Keratinocyte (primary cell): Measurements from ENCODE around the gene ELF5. TPM values are rescaled to one million over a fixed set of nuclear protein-coding genes. Genes with fewer than 3 reads are reported as not detected.

Source experiments
- DNase-seq: peaks from one replicate; pipeline ENCODE4 v3.0.0-alpha.2; 2011; ENCODE audit warnings: low read depth, missing footprints, low spot score
- FAIRE-seq: peaks from 2 replicates; lab custom pipeline; 2011; peaks lifted over from hg19 to GRCh38; lab: Jason Lieb, UNC
- H2AFZ ChIP-seq: 2 replicates; pipeline ENCODE4 v1.6.0; 2012; ENCODE audit warnings: low read length, control low read depth, inconsistent platforms; ENCODE audit not compliant: control insufficient read depth
- H3K27ac ChIP-seq: 2 replicates; pipeline ENCODE4 v1.5.1; 2011; ENCODE audit warnings: low read length; ENCODE audit not compliant: control insufficient read depth, insufficient read depth
- H3K27me3 ChIP-seq: 3 replicates; pipeline ENCODE4 v1.6.0; 2011; ENCODE audit warnings: low read length; ENCODE audit not compliant: control insufficient read depth, insufficient read depth; ENCODE audit errors: extremely low read depth
- H3K36me3 ChIP-seq, 2 experiments: 2 replicates in 1 of 2; 3 replicates in 1 of 2; pipeline ENCODE4 v1.5.1; 2011; ENCODE audit warnings: low read length in 2 of 2, mild to moderate bottlenecking in 1 of 2; ENCODE audit not compliant: control insufficient read depth in 2 of 2, insufficient read depth in 2 of 2; ENCODE audit errors: extremely low read depth in 1 of 2
- H3K4me1 ChIP-seq: 3 replicates; pipeline ENCODE4 v1.5.1; 2011; ENCODE audit warnings: low read length; ENCODE audit not compliant: control insufficient read depth, insufficient read depth; ENCODE audit errors: extremely low read depth
- H3K4me2 ChIP-seq: 3 replicates; pipeline ENCODE4 v1.6.0; 2011; ENCODE audit warnings: low read depth, low read length; ENCODE audit not compliant: control insufficient read depth, insufficient read depth; ENCODE audit errors: extremely low read depth
- H3K4me3 ChIP-seq, 3 experiments: fragments of 200-600 bp in 1 of 3; sonication (generic) in 1 of 3; 2 replicates in 2 of 3; 3 replicates in 1 of 3; pipeline ENCODE4 v1.5.1; 2011 to 2016; ENCODE audit warnings: low read length in 3 of 3, mild to moderate bottlenecking in 3 of 3, control low read depth in 2 of 3, inconsistent platforms in 1 of 3, low read depth in 1 of 3, mixed read lengths in 1 of 3, mixed run types in 1 of 3, moderate library complexity in 1 of 3; ENCODE audit not compliant: control insufficient read depth in 2 of 3, insufficient read depth in 2 of 3; ENCODE audit errors: extremely low read depth in 1 of 3
- H3K79me2 ChIP-seq: 2 replicates; pipeline ENCODE4 v1.6.0; 2012; ENCODE audit warnings: low read length; ENCODE audit not compliant: control insufficient read depth, insufficient read depth
- H3K9ac ChIP-seq: 3 replicates; pipeline ENCODE4 v1.6.0; 2011; ENCODE audit warnings: low read length; ENCODE audit not compliant: control insufficient read depth, insufficient read depth; ENCODE audit errors: extremely low read depth
- H3K9me1 ChIP-seq: 3 replicates; pipeline ENCODE4 v1.6.0; 2011; ENCODE audit warnings: low read length; ENCODE audit not compliant: control insufficient read depth, insufficient read depth; ENCODE audit errors: extremely low read depth
- H3K9me3 ChIP-seq: 2 replicates; pipeline ENCODE4 v1.5.1; 2012; ENCODE audit warnings: low read depth, low read length; ENCODE audit not compliant: control insufficient read depth
- H4K20me1 ChIP-seq: 3 replicates; pipeline ENCODE4 v1.6.0; 2011; ENCODE audit warnings: low read length; ENCODE audit not compliant: control insufficient read depth, insufficient read depth; ENCODE audit errors: extremely low read depth
- EZH2 ChIP-seq: IDR thresholded peaks from one replicate; pipeline ENCODE4 v1.6.1; 2012; ENCODE audit warnings: inconsistent platforms, mild to moderate bottlenecking, low read length, moderate library complexity
- dilution Hi-C: fragments of 300-500 bp; cut with MboI; formaldehyde crosslinking; loops from one replicate; pipeline ENCODE4 v1.7.0; 2020; ENCODE audit warnings: low sequenced_read_pairs; ENCODE audit not compliant: extremely low pct_ligation_motif_present
- polyA plus RNA-seq, 5 experiments: library from polyadenylated mRNA; depleted of rRNA in 3 of 5; stranded (reverse) in 3 of 5; stranded (forward) in 1 of 5; unstranded in 1 of 5; fragments of >200 nt; gene quantifications; 1 replicate in 1 of 5; 2 replicates in 3 of 5; 3 replicates in 1 of 5; pipeline versions ENCODE4 v1.2.1 to v1.2.3, GENCODE V29; 2011 to 2012; ENCODE audit warnings: missing spikeins in 2 of 5, low read depth in 1 of 5, low replicate concordance in 1 of 5
- TF ChIP-seq, protein P1 (sequence below), 3 experiments: IDR thresholded peaks in 1 of 3; conservative IDR thresholded peaks in 1 of 3; optimal IDR thresholded peaks in 1 of 3; 2 replicates in 2 of 3; 3 replicates in 1 of 3; pipeline versions ENCODE3 to v1.5.1; 2011; ENCODE audit warnings: low read length in 3 of 3, mild to moderate bottlenecking in 3 of 3, moderate library complexity in 2 of 3, control low read depth in 1 of 3, inconsistent platforms in 1 of 3; ENCODE audit not compliant: insufficient read depth in 2 of 3; ENCODE audit errors: extremely low read depth in 1 of 3

The ELF5 gene
- polyA plus RNA-seq, 1 donor (not counting 4 experiments of a cell fraction or from before 2014, with no cell fraction given): not detected

DNA sequence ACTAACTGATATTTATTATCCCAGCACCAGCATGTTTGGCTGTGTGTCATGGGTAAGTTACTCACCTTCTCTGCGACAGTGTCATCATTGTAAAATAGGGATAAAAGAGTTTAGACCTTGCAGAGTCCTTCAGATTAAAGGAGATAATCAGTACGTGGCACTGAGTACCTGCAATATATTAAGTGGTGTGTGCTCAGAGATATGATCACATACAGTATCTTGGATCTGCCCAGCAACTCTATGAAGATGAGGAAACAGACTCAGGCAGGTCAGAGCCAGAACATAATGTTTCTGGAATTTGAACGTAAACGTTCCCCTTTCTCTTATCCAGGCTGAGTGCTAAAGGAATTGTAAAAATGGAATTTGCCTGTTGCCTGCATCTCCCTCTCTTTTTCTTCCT lies 46.9 kb upstream of the ELF5 start:
- Histone ChIP-seq H4K20me1 (no peaks in the 10 kb centered on the region), H3K9me1 (no peaks in the 10 kb centered on the region), H3K27me3 (no peaks in the 10 kb centered on the region), H3K36me3 (no peaks in the 10 kb centered on the region), H2AFZ (no peak overlapping the region), H3K4me3 (no peak overlapping the region), H3K4me1 (peaks cover 34% of the 10 kb centered on the region), H3K4me2 (no peak overlapping the region), H3K27ac (no peak overlapping the region), H3K79me2 (no peaks in the 10 kb centered on the region), H3K9ac (no peak overlapping the region), H3K9me3 (no peaks in the 10 kb centered on the region)
- DNase-seq (no peak), FAIRE-seq (no peak)
- no peak for TF ChIP-seq EZH2
- TF ChIP-seq, protein P1, sequence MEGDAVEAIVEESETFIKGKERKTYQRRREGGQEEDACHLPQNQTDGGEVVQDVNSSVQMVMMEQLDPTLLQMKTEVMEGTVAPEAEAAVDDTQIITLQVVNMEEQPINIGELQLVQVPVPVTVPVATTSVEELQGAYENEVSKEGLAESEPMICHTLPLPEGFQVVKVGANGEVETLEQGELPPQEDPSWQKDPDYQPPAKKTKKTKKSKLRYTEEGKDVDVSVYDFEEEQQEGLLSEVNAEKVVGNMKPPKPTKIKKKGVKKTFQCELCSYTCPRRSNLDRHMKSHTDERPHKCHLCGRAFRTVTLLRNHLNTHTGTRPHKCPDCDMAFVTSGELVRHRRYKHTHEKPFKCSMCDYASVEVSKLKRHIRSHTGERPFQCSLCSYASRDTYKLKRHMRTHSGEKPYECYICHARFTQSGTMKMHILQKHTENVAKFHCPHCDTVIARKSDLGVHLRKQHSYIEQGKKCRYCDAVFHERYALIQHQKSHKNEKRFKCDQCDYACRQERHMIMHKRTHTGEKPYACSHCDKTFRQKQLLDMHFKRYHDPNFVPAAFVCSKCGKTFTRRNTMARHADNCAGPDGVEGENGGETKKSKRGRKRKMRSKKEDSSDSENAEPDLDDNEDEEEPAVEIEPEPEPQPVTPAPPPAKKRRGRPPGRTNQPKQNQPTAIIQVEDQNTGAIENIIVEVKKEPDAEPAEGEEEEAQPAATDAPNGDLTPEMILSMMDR (optimal IDR thresholded peaks at IDR 0.05 in 1 of 3, IDR thresholded peaks at IDR 0.05 in 1 of 3, conservative IDR thresholded peaks at IDR 0.05 in 1 of 3; ENCODE audit: extremely low read depth in 1 of 3, insufficient read depth in 2 of 3, low read length in 3 of 3): no peak
- dilution Hi-C loops: no loop called here

DNA sequence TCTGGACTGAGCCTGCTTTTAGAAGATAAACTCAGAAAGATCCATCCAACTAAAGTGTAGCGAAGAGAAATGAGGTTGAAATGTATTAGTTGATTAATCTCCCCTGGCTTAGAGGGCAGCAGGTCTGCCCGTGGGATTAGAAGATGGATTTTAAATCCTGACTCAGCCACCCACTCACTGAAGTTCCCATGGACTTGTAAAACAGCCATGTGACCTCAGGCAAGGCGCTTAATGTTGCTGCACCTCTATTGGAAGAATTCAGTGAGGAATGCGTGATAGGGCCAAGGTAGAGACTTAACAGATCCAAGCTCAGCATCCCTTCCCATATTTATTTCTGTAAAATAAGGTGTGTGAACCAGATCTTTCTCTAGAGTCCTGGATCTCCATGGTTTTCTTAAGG lies 45.1 kb upstream of the ELF5 start:
- dilution Hi-C loops: no loop called here
- no peaks in the 10 kb centered on the region for H3K9me1 ChIP-seq
- no peak overlapping the region for H3K9ac ChIP-seq
- H3K4me1 ChIP-seq: peaks cover 20% of the 10 kb centered on the region
- H3K27me3 ChIP-seq: no peaks in the 10 kb centered on the region
- no peak overlapping the region for H3K27ac ChIP-seq
- peak overlapping the region; percentile 29 for H3K4me2 ChIP-seq
- H4K20me1 ChIP-seq: no peaks in the 10 kb centered on the region
- H3K36me3 ChIP-seq: no peaks in the 10 kb centered on the region
- DNase-seq (no peak), FAIRE-seq (peak; percentile 52)
- TF ChIP-seq EZH2: no peak
- TF ChIP-seq, protein P1 (optimal IDR thresholded peaks at IDR 0.05 in 1 of 3, IDR thresholded peaks at IDR 0.05 in 1 of 3, conservative IDR thresholded peaks at IDR 0.05 in 1 of 3; ENCODE audit: extremely low read depth in 1 of 3, insufficient read depth in 2 of 3, low read length in 3 of 3): no peak
- H3K79me2 ChIP-seq: no peaks in the 10 kb centered on the region
- H2AFZ ChIP-seq: no peak overlapping the region
- no peaks in the 10 kb centered on the region for H3K9me3 ChIP-seq
- H3K4me3 ChIP-seq: no peak overlapping the region
